GM23338 (cell line): ENCODE measurements around the gene ABAT. TPM values are rescaled to one million over a fixed set of nuclear protein-coding genes. Genes with fewer than 3 reads are reported as not detected.

Source experiments
- ATAC-seq: fragments of 200-7000 bp; cut with Tn5 transposase; 3 replicates; pipeline ENCODE4 v1.9.1; 2020
- DNase-seq: peaks from one replicate; pipeline ENCODE4 v3.0.0-alpha.2; 2015; ENCODE audit warnings: low spot score
- H2AFZ ChIP-seq: fragments of 200-600 bp; sonication (generic); 2 replicates; pipeline ENCODE4 v1.8.0; 2016; ENCODE audit warnings: antibody characterized with exemption, mild to moderate bottlenecking, moderate library complexity
- H3F3A ChIP-seq: fragments of 200-600 bp; sonication (generic); replicated peaks from 2 replicates; pipeline ENCODE4 v1.8.0; 2017; ENCODE audit warnings: antibody characterized with exemption, mixed run types, low read depth
- H3K27ac ChIP-seq: fragments of 200-600 bp; sonication (generic); 2 replicates; pipeline ENCODE4 v1.6.1; 2016; ENCODE audit warnings: low read depth
- H3K27me3 ChIP-seq: fragments of 200-600 bp; sonication (generic); 2 replicates; pipeline ENCODE4 v1.8.0; 2016; ENCODE audit warnings: mild to moderate bottlenecking, mixed run types, moderate library complexity; ENCODE audit not compliant: insufficient read depth
- H3K36me3 ChIP-seq: fragments of 200-600 bp; sonication (generic); 2 replicates; pipeline ENCODE4 v1.8.0; 2016; ENCODE audit warnings: mild to moderate bottlenecking; ENCODE audit not compliant: insufficient read depth
- H3K4me1 ChIP-seq: fragments of 200-600 bp; sonication (generic); 2 replicates; pipeline ENCODE4 v1.8.0; 2016; ENCODE audit warnings: mild to moderate bottlenecking, moderate library complexity; ENCODE audit not compliant: insufficient read depth
- H3K4me2 ChIP-seq: fragments of 200-600 bp; sonication (generic); 2 replicates; pipeline ENCODE4 v1.7.1; 2017; ENCODE audit warnings: mixed run types
- H3K4me3 ChIP-seq: fragments of 200-600 bp; sonication (generic); 2 replicates; pipeline ENCODE4 v1.6.1; 2016; ENCODE audit warnings: mixed run types
- H3K79me2 ChIP-seq: fragments of 200-600 bp; sonication (generic); replicated peaks from 2 replicates; pipeline ENCODE4 v1.8.0; 2017; ENCODE audit warnings: mild to moderate bottlenecking; ENCODE audit not compliant: insufficient read depth
- H3K9me2 ChIP-seq: fragments of 200-600 bp; sonication (generic); 2 replicates; pipeline ENCODE4 v1.8.0; 2017; ENCODE audit not compliant: insufficient read depth
- H4K20me1 ChIP-seq: fragments of 200-600 bp; sonication (generic); replicated peaks from 2 replicates; pipeline ENCODE4 v1.8.0; 2017; ENCODE audit warnings: mild to moderate bottlenecking; ENCODE audit not compliant: insufficient read depth
- H3K27ac Mint-ChIP-seq: 2 replicates; pipeline ENCODE4 v1.8.0; 2020; ENCODE audit warnings: inconsistent platforms, mild to moderate bottlenecking, moderate library complexity, mixed read lengths
- H3K27me3 Mint-ChIP-seq: 3 replicates; pipeline ENCODE4 v1.8.0; 2022; ENCODE audit warnings: low read depth, mild to moderate bottlenecking, moderate library complexity, mixed read lengths, inconsistent platforms; ENCODE audit not compliant: insufficient read depth, poor library complexity
- H3K36me3 Mint-ChIP-seq: 3 replicates; pipeline ENCODE4 v1.8.0; 2021; ENCODE audit warnings: low read depth, mild to moderate bottlenecking, inconsistent platforms, moderate library complexity, mixed read lengths
- H3K4me1 Mint-ChIP-seq: 3 replicates; pipeline ENCODE4 v1.8.0; 2020; ENCODE audit warnings: mild to moderate bottlenecking, inconsistent platforms, mixed read lengths
- H3K4me3 Mint-ChIP-seq: 3 replicates; pipeline ENCODE4 v1.8.0; 2021; ENCODE audit warnings: moderate library complexity, mild to moderate bottlenecking, inconsistent platforms, mixed read lengths
- H3K9me3 Mint-ChIP-seq: 3 replicates; pipeline ENCODE4 v1.8.0; 2020; ENCODE audit warnings: moderate library complexity, mild to moderate bottlenecking, inconsistent platforms, mixed read lengths
- EZH2phosphoT487 ChIP-seq: fragments of 200-600 bp; sonication (generic); IDR thresholded peaks from one replicate; pipeline ENCODE4 v1.8.1; 2018; ENCODE audit warnings: antibody characterized with exemption; ENCODE audit not compliant: unreplicated experiment
- JUNB ChIP-seq: IDR thresholded peaks from one replicate; pipeline ENCODE4 v1.6.1; 2016; ENCODE audit warnings: antibody characterized with exemption; ENCODE audit not compliant: unreplicated experiment
- NANOG ChIP-seq: IDR thresholded peaks from 2 replicates; pipeline ENCODE4 v1.6.1; 2016; ENCODE audit warnings: antibody characterized with exemption, borderline replicate concordance
- ZNF114 ChIP-seq: fragments of 250-450 bp; sonication (Bioruptor Pico); IDR thresholded peaks from 2 replicates; pipeline ENCODE4 v1.5.0; 2020; ENCODE audit warnings: mild to moderate bottlenecking, moderate library complexity
- polyA plus RNA-seq: library from polyadenylated mRNA; unstranded; fragments of >200 nt; fragmentation: Nextera tagmentation; extraction: Ambion mirVana; gene quantifications from 2 replicates; pipeline ENCODE4 v1.2.1, GENCODE V29; 2016
- total RNA-seq: library from RNA; depleted of rRNA; stranded (reverse); fragments of >200 nt; shearing (Covaris generic); gene quantifications from 2 replicates; pipeline ENCODE4 v1.2.3, GENCODE V29; 2014
- TF ChIP-seq, protein P1 (sequence below): fragments of 250-450 bp; sonication (Bioruptor Pico); IDR thresholded peaks from 2 replicates; pipeline ENCODE4 v1.5.0; 2020; ENCODE audit warnings: mild to moderate bottlenecking, moderate library complexity

Gene ABAT
- total and polyA plus RNA-seq, 2 experiments from 2014 or later: 4.4 to 8.8 TPM

DNA sequence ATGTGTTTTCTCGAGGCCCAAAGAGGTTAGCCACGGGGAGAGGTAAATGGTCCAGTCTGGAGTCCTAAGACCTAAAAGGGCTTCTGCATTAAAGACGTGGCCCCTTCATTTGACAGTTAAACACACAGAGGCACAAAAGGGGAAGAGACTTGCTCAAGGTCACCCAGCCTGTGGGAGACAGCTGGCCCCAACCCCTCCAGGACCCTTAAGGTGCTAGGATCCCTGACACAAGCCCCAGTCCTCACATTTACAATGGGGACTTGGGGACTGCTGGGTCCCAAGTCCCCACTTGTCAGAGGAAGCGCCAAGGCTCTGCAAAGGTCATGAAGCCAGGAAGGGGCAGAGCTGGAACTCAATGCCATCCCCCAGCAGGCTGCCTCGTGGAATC lies 1.7 kb downstream of the ABAT start (continued):
- TF ChIP-seq, protein P1, sequence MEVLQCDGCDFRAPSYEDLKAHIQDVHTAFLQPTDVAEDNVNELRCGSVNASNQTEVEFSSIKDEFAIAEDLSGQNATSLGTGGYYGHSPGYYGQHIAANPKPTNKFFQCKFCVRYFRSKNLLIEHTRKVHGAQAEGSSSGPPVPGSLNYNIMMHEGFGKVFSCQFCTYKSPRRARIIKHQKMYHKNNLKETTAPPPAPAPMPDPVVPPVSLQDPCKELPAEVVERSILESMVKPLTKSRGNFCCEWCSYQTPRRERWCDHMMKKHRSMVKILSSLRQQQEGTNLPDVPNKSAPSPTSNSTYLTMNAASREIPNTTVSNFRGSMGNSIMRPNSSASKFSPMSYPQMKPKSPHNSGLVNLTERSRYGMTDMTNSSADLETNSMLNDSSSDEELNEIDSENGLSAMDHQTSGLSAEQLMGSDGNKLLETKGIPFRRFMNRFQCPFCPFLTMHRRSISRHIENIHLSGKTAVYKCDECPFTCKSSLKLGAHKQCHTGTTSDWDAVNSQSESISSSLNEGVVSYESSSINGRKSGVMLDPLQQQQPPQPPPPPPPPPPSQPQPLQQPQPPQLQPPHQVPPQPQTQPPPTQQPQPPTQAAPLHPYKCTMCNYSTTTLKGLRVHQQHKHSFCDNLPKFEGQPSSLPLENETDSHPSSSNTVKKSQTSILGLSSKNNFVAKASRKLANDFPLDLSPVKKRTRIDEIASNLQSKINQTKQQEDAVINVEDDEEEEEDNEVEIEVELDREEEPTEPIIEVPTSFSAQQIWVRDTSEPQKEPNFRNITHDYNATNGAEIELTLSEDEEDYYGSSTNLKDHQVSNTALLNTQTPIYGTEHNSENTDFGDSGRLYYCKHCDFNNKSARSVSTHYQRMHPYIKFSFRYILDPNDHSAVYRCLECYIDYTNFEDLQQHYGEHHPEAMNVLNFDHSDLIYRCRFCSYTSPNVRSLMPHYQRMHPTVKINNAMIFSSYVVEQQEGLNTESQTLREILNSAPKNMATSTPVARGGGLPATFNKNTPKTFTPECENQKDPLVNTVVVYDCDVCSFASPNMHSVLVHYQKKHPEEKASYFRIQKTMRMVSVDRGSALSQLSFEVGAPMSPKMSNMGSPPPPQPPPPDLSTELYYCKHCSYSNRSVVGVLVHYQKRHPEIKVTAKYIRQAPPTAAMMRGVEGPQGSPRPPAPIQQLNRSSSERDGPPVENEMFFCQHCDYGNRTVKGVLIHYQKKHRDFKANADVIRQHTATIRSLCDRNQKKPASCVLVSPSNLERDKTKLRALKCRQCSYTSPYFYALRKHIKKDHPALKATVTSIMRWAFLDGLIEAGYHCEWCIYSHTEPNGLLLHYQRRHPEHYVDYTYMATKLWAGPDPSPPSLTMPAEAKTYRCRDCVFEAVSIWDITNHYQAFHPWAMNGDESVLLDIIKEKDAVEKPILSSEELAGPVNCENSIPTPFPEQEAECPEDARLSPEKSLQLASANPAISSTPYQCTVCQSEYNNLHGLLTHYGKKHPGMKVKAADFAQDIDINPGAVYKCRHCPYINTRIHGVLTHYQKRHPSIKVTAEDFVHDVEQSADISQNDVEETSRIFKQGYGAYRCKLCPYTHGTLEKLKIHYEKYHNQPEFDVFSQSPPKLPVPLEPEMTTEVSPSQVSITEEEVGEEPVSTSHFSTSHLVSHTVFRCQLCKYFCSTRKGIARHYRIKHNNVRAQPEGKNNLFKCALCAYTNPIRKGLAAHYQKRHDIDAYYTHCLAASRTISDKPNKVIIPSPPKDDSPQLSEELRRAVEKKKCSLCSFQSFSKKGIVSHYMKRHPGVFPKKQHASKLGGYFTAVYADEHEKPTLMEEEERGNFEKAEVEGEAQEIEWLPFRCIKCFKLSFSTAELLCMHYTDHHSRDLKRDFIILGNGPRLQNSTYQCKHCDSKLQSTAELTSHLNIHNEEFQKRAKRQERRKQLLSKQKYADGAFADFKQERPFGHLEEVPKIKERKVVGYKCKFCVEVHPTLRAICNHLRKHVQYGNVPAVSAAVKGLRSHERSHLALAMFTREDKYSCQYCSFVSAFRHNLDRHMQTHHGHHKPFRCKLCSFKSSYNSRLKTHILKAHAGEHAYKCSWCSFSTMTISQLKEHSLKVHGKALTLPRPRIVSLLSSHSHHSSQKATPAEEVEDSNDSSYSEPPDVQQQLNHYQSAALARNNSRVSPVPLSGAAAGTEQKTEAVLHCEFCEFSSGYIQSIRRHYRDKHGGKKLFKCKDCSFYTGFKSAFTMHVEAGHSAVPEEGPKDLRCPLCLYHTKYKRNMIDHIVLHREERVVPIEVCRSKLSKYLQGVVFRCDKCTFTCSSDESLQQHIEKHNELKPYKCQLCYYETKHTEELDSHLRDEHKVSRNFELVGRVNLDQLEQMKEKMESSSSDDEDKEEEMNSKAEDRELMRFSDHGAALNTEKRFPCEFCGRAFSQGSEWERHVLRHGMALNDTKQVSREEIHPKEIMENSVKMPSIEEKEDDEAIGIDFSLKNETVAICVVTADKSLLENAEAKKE (CRISPR knock-in tag): no peak
- TF ChIP-seq EZH2phosphoT487: no peak

DNA sequence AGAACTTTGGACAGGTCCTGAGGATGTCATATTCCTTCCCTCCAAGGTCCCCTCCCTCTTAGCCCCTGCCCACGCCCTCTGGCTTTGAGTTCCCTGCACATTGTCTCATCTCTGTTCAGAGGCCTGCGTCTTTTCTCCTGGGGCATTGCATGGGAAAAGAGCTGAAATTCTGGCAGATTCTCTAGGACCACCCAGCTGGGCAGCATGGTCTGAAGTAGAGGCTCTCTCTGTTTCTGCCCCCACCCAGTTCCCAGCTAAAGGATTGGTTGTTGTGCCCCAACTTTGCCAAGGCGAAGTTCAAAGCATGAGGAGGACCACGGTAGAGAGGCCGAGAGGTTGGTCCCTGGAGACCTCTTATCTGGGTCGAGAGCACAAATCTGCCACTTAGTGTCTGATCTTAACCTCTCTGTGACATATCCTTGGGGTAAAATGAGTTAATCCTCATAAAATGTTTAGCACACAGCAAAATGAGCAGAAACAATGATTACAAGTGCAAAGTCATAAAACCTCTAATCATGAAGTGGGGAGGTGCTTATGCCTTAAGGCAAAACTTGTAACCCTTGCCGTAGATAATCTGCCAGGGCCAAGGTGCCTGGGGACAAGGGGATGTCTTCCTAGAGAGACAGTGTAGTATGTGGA lies 2.4 kb downstream of the ABAT start:
- Histone ChIP-seq H3K27ac (no peak overlapping the region), H4K20me1 (no peaks in the 10 kb centered on the region), H3K4me1 (peaks cover 9% of the 10 kb centered on the region), H3F3A (no peaks in the 10 kb centered on the region), H3K9me2 (no peaks in the 10 kb centered on the region), H3K27me3 (peaks cover 18% of the 10 kb centered on the region), H3K36me3 (no peaks in the 10 kb centered on the region), H2AFZ (no peak overlapping the region), H3K4me3 (no peak overlapping the region), H3K79me2 (no peaks in the 10 kb centered on the region), H3K4me2 (no peak overlapping the region)
- no peaks in the 10 kb centered on the region for H3K9me3 Mint-ChIP-seq
- H3K27me3 Mint-ChIP-seq: peaks cover 20% of the 10 kb centered on the region
- H3K27ac Mint-ChIP-seq: no peak overlapping the region
- TF ChIP-seq, protein P1 (CRISPR knock-in tag): no peak
- TF ChIP-seq NANOG: no peak
- TF ChIP-seq JUNB: no peak
- TF ChIP-seq EZH2phosphoT487: no peak
- no peak for TF ChIP-seq ZNF114 (CRISPR knock-in tag)
- H3K4me3 Mint-ChIP-seq: no peak overlapping the region
- no peak for DNase-seq
- ATAC-seq: no peak
- H3K36me3 Mint-ChIP-seq: peaks cover 3% of the 10 kb centered on the region; the same call in 1 of the 3 replicates
- peaks cover 20% of the 10 kb centered on the region for H3K4me1 Mint-ChIP-seq
